DMS79 (cell line): Measurements from ENCODE around the gene RNF150.

Experiments used
- DNase-seq: peaks from one replicate; lab custom pipeline; 2025; lab: John Stamatoyannopoulos, UW

RNF150 gene

GRCh38 chr4:140924761-140925392 lies 208.4 kb downstream of the RNF150 start:
- no peak for DNase-seq

GRCh38 chr4:140906993-140907962 lies 226.0 kb downstream of the RNF150 start:
- no peak for DNase-seq

GRCh38 chr4:140904904-140905303 lies 228.4 kb downstream of the RNF150 start:
- DNase-seq: no peak

GRCh38 chr4:140903522-140904475 lies 229.5 kb downstream of the RNF150 start:
- DNase-seq: no peak

- no peak for DNase-seq
Observed at GRCh38 chr4:140901736-140902336, 231.4 kb downstream of the RNF150 start.

GRCh38 chr4:140893939-140894338 lies 239.3 kb downstream of the RNF150 start:
- DNase-seq: no peak

GRCh38 chr4:140888054-140888453 lies 245.2 kb downstream of the RNF150 start:
- DNase-seq: no peak

- no peak for DNase-seq
Observed at GRCh38 chr4:140887467-140887866, 245.8 kb downstream of the RNF150 start.

GRCh38 chr4:140884431-140885058 lies 248.7 kb downstream of the RNF150 start:
- no peak for DNase-seq

GRCh38 chr4:140877781-140878180 lies 255.5 kb downstream of the RNF150 start:
- DNase-seq: no peak

GRCh38 chr4:140876615-140877364 lies 256.5 kb downstream of the RNF150 start:
- no peak for DNase-seq

- no peak for DNase-seq
Observed at GRCh38 chr4:140875746-140876452, 257.4 kb downstream of the RNF150 start.

- DNase-seq: no peak
Observed at GRCh38 chr4:140874056-140874455, 259.2 kb downstream of the RNF150 start.

GRCh38 chr4:140871368-140871767 lies 261.9 kb downstream of the RNF150 start:
- no peak for DNase-seq

- DNase-seq: no peak
Observed at GRCh38 chr4:140870427-140870826, 262.8 kb downstream of the RNF150 start.

- DNase-seq: no peak
Observed at GRCh38 chr4:140869446-140869845, 263.8 kb downstream of the RNF150 start.

GRCh38 chr4:140867356-140867755 lies 265.9 kb downstream of the RNF150 start:
- DNase-seq: no peak

GRCh38 chr4:140866492-140867005 lies 266.7 kb downstream of the RNF150 start:
- no peak for DNase-seq
